Measurements from ENCODE around the gene BDKRB2.

DNA sequence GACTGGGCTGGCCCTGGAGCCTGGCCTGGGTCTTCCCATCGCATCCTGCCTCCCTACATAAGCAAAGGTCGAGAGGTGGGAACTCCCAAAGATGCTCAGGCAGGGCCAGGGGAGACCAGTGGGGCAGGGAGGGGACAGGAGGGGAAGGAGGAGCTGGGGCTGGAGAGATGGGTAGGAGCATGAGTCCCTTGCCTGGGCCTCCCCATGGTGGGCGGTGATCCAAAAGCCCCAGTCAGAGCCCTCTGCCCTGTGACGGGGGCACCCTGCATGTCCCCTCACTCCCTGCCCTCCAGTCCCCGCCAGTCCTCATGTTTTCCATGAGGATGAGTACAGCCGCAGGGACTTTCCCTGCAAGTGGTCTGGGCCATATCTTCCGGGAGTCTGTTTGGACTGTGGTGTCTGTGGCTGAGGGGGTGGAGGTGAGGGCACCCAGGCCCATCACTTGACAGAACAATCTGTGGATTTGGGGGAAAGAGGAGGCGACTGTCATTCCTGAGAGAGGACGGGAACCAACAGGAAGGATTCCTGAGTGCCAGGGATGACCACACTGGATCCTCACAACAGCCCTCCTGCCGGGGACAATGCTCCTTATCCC lies 9.3 kb downstream of the BDKRB2 start:
- TF ChIP-seq, protein P1, sequence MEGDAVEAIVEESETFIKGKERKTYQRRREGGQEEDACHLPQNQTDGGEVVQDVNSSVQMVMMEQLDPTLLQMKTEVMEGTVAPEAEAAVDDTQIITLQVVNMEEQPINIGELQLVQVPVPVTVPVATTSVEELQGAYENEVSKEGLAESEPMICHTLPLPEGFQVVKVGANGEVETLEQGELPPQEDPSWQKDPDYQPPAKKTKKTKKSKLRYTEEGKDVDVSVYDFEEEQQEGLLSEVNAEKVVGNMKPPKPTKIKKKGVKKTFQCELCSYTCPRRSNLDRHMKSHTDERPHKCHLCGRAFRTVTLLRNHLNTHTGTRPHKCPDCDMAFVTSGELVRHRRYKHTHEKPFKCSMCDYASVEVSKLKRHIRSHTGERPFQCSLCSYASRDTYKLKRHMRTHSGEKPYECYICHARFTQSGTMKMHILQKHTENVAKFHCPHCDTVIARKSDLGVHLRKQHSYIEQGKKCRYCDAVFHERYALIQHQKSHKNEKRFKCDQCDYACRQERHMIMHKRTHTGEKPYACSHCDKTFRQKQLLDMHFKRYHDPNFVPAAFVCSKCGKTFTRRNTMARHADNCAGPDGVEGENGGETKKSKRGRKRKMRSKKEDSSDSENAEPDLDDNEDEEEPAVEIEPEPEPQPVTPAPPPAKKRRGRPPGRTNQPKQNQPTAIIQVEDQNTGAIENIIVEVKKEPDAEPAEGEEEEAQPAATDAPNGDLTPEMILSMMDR (IDR thresholded peaks at IDR 0.05; ENCODE audit: low read length) = no peak
- TF ChIP-seq EZH2 (optimal IDR thresholded peaks at IDR 0.05; ENCODE audit: low read depth, low read length) = no peak
